A172 (cell line): Measurements from ENCODE around the gene TNFRSF1B. TPM values are rescaled to one million over a fixed set of nuclear protein-coding genes. Genes with fewer than 3 reads are reported as not detected.

Experiments used
- DNase-seq: peaks from one replicate; pipeline ENCODE4 v3.0.0-alpha.2; 2015; ENCODE audit warnings: low spot score
- total RNA-seq: library from RNA; depleted of rRNA; stranded (reverse); fragments of >200 nt; shearing (Covaris generic); gene quantifications from 2 replicates; pipeline ENCODE4 v1.2.3, GENCODE V29; 2014

Gene TNFRSF1B
- total RNA-seq, 1 experiment from 2014 or later = not detected

DNA sequence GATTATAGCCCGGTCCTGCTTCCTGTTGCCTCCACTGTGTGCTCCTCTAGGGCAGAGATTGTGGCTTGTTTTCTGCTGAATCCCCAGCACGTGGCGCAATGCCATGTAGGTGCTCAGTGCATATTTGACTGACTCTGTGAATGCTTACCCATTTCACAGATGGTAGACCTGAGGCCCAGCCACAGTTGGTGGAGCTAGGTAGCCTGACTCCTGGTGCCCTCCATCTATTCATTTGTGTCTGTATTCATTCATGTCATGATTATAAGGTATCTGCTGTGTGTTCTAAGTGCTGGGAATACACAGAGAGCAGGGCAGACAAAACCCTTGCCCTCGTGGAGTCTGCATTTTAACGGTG lies 22.5 kb downstream of the TNFRSF1B start:
- no peak for DNase-seq

DNA sequence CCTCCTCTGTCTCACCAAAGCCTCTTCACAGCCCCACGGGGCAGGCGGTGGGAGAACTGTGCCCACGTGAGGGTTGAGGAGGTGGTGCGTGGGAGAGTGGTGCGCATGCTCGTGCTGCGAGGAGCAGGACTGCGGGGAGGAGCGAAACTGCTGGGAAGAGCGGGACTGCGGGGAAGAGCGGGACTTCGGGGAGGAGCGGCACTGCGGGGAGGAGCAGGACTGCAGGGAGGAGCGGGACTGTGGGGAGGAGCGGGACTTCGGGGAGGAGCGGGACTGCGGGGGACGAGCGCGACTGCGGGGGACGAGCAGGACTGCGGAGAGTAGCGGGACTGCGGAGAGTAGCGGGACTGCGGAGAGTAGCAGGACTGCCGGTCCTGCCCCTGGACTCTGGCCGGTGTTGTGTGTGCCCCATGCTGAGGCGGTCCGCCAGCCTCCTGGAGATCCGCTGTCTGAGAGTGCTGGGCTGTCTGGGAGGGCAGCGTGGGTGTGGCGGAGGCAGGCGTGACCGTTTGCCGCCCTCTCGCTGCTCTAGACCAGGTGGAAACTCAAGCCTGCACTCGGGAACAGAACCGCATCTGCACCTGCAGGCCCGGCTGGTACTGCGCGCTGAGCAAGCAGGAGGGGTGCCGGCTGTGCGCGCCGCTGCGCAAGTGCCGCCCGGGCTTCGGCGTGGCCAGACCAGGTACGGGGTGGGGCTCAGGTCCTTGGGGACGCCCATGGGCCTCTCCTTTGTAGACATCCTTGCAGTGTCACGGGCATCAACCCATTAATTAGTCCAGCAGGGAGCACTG lies 24.6 kb downstream of the TNFRSF1B start:
- DNase-seq = no peak

DNA sequence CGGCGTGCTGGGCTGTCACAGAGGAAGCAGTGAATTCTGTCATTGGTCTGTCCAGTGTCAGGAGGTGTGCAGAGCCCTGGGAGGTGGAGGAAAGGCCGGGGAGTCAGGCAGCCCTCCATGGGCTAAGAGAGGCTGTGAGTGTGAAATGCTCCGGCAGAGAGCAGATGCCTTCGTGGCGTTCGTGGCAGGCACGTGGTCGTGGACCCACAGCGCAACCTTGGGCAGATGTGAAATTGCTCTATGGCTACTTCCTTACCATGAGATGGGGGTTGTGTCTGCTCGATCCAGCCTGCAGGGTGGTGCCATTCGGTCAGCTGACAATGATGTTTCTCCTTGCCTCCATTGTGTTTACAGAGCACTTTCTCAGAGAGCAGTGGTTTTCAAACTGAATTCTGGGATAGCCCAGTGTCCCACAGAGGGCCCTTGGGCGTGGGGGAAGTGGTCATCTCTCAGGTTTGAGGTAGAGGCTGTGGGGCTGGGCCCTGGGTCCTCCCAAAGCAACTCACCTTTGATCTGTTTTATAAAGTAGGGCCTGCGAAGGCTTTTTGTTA lies 27.9 kb downstream of the TNFRSF1B start:
- DNase-seq = no peak

DNA sequence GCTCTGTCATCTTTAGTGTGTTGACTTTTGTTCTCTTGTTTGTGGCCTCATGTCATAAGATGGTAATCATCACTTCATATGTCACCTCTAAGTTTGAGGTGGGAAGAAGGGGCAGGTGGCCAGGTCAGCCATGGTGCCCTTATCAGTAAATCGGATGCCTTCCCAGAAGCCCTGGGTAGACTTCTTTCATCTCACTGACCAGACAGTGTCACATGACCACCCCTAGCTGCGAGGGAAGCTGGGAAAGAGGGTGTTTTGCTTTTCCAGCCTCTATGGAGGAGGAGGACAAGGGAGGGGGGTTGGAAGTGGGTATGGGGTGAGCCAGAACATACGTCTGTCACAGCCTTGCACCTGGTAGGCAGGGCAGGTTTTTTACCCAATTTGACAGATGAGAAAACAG lies 28.6 kb downstream of the TNFRSF1B start:
- DNase-seq = no peak

DNA sequence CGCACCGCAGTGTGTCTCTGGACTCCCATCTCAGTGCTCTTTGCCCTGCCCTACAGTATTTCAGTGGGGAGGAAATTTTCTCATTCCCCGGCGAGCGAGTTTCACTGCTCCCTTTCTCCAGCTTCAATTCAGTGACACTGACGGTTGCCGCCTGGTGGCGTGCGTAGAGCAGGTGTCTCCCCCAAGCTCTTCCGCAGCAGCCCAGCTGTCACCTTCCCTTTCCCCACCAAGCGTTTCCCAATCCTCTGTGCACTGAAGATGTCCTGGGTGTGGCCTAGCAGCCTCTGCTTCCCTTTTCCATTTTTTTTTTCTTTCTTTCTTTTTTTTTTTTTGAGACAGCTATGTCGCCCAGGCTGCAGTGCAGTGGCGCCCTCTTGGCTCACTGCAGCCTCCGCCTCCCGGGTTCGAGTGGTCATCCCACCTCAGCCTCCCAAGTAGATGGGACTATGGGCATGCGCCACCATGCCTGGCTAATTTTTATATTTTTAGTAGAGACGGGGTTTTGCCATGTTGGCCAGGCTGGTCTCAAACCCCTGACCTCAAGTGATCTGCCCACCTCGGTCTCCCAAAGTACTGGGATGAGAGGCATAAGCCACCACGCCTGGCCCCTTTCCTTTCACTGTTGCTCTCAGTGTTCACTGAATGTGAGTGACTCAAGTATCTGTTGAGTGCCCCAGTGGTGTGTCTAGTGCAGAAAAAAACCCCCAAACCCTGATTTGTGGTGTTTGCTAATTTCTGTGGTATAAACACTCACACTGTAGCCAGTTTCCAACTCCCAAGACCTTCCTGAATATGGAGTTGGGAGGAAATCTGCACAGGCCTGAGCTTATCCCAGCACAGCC lies 30.1 kb downstream of the TNFRSF1B start:
- DNase-seq = no peak

DNA sequence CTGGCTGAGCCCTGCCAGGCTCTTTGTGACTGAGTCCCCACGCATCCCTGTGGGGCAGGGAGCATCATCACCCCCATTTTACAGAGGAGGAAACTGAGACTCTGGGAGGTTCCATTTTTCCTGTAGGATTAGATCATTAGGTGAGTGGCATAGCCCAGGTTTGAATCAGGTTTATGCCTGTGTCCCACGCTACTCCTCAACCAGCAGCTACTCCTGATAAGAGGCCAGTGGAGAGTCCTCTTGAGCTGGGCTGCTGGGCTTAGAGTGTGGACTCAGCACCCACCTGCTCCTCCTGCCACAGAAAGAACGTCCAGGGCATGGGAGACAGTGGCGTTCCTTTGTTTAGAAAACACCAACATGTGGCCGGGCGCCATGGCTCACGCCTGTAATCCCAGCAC lies 30.7 kb downstream of the TNFRSF1B start:
- no peak for DNase-seq

DNA sequence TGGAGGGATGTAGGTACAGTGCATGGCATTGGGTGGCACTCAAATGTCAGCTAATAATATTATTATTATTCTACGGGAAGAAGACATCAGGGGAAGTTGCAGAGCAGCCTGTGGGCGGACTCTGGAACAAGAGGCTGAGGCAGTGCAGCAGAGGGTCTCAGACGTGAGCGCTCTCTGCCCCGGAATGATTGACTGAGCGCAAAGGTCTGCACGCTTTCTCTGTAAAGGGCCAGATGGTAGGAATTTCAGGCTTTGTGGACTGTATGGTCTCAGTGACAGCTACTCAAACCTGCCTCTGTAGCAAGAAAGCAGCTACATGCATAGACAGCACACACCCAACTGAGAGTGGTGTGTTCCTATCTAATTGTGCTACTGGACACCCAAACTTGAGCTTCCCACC lies 33.4 kb downstream of the TNFRSF1B start:
- DNase-seq = no peak

DNA sequence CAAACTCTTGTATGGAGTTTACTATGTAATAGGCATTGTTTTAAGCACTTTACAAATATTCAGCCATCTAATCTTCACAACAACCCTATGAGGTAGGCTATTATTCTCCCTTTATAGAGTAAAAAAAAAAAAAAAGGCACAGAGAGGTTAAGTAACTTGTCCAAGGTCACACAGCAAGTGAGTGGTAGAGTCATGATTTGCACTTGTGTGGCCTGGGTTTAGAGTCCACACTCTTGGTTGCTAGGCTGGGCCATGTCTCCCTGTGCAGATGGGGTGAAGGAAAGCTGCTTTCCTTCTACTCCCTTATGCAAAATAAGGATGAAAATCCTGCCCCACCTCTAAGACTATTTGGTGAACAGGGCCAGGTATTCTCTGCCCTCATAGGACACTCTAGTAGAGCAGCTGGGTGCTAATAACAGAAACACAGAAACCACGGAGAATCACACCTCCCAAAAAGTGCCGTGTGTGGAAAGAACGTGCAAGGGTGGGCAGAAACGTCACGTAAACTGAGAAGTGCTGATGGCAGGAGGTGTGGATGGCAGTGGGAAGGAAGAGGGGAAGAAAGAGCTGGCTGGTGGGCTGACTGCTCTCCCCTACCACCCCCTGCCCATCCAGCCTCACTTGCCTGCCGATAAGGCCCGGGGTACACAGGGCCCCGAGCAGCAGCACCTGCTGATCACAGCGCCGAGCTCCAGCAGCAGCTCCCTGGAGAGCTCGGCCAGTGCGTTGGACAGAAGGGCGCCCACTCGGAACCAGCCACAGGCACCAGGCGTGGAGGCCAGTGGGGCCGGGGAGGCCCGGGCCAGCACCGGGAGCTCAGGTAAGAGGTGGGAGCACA lies 34.8 kb downstream of the TNFRSF1B start:
- no peak for DNase-seq

DNA sequence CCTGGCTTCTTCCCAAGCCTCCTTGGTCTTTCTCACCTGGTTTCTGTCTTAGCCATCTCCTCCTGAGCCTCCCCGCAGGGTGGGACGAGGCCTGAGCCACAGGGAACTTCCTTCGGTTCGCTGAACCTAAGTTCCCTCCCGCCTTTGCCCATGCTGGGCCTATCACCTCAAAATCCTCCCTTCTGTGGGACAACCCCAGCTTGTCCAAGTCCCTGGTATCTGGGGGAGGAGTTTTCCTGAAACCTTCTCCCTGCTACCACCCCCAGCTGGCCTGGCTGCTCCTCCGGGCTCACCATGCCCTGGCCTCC lies 35.4 kb downstream of the TNFRSF1B start:
- DNase-seq = no peak

DNA sequence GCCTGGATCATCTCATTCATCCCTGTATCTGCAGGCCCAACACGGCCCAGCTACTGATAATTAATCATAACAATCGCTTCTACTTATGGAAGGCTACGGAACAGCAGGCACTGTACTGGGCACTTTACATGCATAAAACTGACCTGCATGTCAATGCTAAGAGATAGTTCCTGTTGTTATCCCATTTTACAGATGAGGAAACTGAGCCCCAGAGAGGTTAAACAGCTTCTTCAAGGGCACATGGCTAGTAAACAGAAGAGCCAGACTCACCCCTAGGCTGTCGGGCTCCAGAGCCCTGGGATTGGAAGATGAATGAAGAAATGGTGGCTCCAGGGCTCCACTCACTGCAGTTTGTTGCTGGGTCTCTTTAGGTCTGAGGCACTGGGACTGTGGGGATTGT lies 35.8 kb downstream of the TNFRSF1B start:
- DNase-seq = no peak

DNA sequence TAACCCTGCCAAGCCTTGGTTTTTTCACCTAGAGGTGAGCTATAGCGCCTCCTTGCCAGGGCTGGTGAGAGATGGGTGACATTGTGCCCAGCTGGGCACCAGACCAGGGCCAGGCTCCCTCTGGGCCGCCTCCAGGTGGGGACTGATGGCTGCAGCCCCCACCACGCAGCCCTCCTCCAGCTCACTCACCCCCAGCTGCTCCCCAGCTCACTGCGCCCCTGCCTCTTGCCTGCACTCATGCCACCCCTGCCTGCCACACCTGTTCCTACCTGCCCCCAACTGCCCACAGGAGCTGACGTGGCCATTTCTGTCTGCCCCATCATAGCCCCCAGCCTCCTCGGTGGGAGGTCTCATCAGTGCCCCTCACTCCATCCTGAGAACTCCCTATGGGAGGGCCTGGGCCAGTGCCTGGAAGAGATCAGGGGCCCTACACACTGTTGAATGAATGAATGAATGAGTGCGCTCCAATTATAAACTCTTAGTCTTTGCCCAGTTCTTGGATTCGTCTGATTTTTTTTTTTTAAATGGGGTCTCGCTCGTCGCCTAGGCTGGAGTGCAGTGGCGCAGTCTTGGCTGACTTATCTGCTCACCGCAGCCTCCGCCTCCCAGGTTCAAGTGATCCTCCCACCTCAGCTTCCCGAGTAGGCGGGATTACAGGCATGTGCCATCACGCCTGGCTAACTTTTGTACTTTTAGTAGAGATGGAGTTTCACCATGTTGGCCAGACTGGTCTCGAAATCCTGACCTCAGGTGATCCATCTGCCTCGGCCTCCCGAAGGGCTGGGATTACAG lies 36.6 kb downstream of the TNFRSF1B start:
- DNase-seq = no peak

DNA sequence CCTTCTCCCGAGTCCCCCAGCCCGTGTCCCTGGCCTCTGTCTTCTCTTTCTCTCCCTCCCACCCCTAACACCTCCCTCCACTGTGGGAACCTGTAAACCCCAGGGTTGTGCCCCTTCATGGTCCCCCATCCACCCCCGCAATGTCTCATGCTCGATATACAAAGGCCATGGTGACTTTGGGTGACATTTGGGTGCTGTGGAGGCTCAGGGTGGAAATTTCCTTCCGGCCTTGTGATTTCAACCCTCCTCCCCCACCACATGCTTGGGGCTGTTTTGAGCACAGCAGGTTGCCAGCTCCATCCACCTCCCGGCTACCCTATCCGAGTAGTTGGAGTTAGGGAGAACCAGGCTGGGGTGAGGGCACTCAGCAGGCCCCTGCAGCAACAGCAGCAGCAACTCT lies 37.3 kb downstream of the TNFRSF1B start:
- no peak for DNase-seq

DNA sequence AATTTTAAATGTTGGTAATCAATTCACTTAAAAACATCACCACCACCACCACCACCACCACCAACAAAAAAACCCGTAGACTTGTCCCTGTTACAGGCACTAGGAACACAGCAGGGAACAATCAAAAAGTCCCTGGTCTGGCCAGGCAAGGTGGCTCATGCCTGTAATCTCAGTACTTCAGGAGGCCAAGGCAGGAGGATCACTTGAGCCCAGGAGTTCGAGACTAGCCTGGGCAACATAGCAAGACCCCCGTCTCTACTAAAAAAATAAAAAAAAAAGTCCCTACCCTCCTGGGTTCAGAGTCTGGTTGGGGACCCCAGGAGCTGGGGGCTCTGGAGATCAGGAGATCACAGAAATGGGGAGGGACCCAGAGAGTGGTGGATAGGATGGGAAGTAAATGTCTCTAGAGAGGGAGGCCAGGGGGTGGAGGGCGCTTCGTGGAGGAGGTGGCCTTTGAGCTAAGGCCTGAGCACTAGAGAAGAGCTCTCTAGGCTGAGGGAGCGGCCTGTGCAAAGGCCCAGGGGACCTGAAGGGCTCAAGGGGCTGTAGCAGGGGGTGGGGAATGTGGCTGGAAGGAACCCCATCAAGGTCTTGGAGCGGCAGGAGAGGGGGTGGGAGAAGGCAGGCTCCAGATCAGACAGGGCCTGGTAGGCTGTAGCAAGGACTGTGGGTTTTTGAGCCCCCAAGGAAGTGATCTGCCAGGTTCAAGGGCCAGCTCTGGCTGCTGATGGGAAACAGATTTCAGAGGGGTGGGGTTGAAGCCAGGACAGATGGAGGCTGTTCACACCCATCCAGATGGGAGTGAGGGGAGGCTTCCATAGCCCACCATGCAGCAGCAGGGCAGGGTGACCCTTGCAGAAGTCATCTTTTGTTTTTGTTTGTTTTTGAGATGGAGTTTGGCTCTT lies 38.2 kb downstream of the TNFRSF1B start:
- DNase-seq = no peak

DNA sequence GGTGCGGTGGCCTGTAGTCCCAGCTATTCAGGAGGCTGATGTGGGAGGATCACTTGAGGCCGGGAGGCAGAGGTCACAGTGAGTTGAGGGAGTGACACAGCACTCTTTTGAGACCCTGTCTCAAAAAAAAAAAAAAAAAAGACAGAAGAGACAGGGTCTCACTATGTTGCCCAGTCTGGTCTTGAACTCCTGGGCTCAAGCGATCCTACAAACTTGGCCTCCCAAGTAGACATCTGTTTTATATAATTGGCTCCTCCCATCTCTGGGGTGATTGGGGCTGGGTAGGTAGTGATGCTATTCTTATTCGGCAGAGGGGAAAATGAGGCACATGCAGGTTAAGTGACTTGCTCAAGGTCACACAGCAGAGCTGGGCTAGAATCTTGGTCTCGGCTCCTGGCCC lies 39.4 kb downstream of the TNFRSF1B start:
- DNase-seq = no peak

DNA sequence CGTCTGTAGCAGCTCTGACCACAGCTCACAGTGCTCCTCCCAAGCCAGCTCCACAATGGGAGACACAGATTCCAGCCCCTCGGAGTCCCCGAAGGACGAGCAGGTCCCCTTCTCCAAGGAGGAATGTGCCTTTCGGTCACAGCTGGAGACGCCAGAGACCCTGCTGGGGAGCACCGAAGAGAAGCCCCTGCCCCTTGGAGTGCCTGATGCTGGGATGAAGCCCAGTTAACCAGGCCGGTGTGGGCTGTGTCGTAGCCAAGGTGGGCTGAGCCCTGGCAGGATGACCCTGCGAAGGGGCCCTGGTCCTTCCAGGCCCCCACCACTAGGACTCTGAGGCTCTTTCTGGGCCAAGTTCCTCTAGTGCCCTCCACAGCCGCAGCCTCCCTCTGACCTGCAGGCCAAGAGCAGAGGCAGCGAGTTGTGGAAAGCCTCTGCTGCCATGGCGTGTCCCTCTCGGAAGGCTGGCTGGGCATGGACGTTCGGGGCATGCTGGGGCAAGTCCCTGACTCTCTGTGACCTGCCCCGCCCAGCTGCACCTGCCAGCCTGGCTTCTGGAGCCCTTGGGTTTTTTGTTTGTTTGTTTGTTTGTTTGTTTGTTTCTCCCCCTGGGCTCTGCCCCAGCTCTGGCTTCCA lies 40.1 kb downstream of the TNFRSF1B start:
- DNase-seq = no peak

DNA sequence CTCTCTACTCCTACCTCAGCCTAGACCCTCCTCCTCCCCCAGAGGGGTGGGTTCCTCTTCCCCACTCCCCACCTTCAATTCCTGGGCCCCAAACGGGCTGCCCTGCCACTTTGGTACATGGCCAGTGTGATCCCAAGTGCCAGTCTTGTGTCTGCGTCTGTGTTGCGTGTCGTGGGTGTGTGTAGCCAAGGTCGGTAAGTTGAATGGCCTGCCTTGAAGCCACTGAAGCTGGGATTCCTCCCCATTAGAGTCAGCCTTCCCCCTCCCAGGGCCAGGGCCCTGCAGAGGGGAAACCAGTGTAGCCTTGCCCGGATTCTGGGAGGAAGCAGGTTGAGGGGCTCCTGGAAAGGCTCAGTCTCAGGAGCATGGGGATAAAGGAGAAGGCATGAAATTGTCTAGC lies 41.5 kb downstream of the TNFRSF1B start:
- DNase-seq = no peak

DNA sequence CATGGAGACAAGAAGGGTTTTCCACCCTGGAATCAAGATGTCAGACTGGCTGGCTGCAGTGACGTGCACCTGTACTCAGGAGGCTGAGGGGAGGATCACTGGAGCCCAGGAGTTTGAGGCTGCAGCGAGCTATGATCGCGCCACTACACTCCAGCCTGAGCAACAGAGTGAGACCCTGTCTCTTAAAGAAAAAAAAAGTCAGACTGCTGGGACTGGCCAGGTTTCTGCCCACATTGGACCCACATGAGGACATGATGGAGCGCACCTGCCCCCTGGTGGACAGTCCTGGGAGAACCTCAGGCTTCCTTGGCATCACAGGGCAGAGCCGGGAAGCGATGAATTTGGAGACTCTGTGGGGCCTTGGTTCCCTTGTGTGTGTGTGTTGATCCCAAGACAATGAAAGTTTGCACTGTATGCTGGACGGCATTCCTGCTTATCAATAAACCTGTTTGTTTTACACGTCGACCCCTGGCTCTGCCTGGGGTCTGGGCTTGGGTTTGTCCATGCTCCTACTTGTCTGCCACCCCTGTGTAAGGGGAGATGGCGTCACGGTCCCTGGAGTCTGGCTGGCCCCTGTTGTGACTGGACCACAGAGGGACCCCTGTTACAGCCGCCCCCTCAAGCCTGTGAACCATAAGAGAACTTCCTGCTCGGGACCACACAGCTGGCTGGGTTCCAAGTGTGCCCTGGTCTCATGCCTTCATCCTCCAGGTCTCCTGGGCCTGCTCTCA lies 42.1 kb downstream of the TNFRSF1B start:
- DNase-seq = peak; percentile 55

DNA sequence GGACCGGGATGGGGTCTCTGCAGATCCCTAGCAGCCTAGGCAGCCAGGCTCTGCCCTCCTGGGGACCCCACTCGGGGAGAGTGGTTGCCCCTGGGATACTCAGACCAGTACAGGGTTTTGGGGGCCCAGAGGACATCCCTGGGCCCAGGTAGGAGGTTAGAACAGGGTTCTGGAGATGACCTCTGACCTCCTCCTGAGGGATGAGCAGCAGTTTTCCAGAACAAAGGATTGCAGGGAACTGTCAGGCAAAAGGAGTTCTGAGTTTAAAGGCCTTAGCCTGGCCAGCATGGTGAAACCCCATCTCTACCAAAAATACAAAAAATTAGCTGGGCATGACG lies 42.7 kb downstream of the TNFRSF1B start:
- no peak for DNase-seq
